HG03039 (cell line): ENCODE data around the gene ATXN7L3.

Experiments
- ATAC-seq: cut with Tn5 transposase; IDR thresholded peaks from one replicate; pipeline ENCODE4 v1.9.1; 2021; ENCODE audit warnings: mild to moderate bottlenecking, moderate library complexity; ENCODE audit not compliant: unreplicated experiment

The ATXN7L3 gene

GRCh38 chr17:44219108-44219615, 19.5 kb upstream of the ATXN7L3 start:
- peak; percentile 23 for ATAC-seq

DNA sequence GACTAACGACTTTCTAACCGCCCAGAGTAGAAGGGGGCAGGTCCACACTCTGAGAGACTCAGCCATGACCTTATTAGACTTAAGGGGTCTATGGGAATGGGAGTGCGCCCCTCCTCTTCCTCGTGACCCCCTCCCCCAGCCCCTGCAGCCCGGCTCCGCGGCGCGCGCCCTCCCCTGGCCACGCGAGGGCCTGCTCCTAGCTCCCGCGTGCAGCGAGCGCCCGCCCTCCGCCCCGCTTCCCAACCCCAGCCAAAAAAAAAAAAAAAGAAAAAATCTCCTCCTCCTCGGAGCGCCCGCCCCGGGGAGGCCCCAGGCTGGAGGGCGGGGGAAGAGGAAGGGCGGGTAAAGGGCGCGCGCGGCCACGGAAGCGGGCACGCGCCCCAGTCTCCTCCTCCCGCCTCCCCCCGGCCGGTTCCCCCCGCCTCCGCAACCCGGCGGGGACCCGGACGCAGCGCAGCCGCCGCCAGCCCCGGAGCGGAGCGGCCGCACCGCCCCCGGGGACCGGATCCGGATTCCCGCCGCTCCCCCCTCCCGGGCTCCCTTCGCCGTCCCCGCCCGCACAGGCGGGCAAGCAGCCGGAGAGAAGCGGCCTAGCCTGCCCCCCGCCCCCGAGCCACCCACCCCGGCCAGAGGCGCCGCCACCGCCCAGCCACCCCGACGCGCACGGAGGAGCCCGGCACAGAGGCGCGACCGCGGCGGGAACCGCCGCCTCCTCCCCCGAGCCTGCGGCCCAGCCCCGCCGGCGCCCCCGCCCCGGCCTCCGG, 18.8 kb upstream of the ATXN7L3 start:
- ATAC-seq = peak; percentile 33

DNA sequence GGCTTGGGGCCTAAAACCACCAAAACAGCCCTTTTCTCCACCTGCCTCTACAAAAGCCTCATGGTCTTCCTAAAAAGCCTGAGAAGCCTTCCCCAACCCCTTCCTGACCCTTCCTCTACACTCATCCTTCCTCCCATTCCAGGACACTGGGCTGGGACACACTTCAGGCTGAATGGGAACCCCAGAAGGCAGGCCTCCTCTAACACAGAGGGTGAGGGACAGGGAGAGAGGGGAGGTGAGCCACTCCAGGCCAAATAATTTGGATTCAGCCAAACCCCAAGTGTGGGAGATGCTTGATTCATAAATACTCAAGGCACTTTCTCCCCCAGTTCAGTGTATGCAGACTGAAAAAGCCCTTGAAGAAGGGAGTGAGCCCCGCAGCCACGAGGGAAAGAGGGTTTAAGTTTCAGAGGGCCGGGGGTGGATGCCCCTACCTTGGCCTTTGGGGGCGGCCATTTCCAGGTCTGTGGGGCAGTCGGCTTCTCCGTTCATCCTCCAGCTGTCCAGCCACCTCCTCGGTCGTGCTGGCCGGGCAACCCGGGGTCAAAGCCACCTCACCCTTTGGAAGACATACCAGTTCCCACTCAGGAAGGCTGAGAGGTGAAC, 18.2 kb upstream of the ATXN7L3 start:
- peak; percentile 0 for ATAC-seq

DNA sequence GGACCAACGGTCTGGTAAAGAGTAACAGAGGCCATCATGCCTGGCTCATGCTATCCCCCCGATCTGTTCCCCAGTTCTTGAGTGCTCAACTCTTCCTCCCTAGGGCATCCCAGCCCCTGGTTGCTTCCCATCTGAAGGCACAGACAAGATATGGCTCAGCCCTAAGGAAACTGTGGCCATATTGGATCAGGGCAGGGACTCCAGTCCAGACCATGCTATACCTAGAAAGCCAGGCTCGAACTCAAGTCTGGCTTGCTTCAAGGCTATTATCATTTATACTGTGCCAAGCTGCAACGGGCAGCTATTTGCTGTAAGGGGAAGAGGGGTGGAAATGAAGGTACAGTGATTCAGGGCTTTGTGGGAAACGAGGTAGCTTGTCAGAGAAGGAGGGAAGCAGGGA, 17.0 kb upstream of the ATXN7L3 start:
- ATAC-seq = no peak

- no peak for ATAC-seq
These were observed 16.5 kb upstream of the ATXN7L3 start for GRCh38 chr17:44216173-44216572.

- no peak for ATAC-seq
These were observed 15.2 kb upstream of the ATXN7L3 start for GRCh38 chr17:44214896-44215295.

DNA sequence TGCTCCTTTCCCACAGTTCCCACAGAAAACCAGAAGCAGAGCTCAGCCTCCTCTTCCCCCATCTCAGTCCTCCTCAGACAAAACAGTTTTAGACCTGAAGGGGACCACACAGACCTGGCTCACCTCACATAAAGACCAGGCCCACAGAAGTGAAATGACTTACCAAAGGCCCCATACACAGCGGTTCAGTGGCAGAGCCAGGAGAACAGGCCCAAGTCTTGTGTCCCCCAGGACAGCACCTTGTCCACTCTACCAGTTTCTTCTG, 14.5 kb upstream of the ATXN7L3 start:
- ATAC-seq = no peak

GRCh38 chr17:44213403-44214229, 13.9 kb upstream of the ATXN7L3 start:
- no peak for ATAC-seq

DNA sequence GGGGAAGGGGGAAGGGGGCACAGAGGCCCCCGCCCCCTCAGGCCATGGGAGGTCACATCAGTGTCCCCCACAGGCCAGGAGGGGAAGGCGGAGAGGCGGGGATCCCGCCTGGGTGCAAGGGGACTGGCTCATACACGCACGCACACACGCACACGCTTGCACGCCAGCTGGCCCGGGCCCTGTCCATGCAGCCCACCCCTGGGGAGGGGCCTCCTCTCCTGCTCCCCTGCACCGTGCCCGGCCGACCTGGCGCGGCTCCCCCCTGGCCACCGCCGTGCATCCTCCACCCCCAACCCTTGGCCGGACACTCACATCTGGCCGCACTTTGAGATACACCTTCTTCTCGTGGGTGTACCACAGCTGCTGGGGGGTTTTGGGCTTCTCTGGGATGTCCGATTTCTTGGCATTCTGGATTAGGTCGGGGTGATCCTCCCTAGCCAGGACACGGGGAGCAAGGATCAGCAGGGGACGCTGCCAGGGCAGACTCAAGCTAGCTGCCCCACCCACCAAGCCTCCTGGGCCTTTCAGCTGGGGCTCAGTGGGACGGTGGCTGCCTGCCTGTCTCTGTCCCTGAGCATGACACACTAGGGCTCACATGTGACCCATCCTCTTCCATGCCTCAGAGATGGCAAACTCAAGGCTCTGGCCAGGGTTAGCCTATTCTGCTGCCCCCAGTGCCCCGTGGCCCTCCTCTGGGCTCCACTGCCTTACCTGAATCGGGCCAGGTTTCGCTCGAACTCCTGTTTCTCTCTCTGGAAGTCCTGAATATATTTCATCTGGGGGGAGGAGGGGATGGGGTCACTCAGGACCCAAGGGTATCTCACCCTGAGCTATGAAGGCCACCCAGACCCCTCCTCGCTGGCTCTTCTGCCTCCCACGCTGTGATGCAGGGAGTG, 13.1 kb upstream of the ATXN7L3 start:
- no peak for ATAC-seq

DNA sequence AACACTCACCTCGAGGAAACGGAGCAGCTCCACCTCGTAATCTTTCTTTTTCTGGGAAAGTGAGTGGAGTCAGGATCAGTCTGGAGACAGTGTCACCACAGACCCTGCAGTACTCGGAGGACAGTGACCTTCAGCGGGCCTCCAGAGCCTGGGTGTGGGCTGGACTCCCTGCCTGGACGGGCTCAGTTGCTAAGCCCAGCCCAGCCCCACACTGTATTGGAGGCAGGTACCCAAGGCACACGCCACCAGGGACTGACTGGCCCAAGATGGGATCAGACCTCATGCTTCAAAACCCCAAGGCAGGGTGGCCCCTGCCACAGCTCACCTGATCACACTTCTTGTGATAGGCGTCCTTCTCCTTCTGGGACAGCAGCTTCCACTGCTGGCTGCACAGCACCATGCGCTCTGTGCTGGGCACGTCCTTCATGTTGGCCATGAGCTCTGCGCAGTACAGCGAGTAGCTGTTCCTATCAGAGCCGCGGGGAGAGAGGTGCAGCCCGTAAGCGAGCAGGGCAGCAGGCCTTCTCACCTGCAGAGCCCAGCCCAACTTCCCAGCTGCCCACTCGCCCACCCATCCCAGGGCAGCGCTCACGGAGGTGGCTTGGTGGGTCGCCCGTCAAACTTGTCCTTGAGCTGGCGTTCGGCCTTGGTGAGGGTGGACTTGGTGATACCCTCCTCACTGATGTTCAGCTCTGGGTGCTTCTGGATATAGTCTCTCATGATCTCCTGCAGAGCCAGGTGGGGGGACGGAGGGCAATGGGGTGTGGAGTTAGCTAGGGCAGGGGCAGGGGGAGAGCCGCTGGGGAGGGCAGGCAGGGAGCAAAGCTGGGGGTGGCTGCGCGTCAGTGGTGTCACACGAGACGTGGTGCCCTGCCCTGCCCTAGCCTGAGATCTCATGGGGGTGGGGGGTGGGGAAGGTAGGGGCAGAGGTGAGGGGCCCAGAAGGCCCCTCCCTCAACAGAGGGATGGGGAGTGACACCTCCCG, 11.9 kb upstream of the ATXN7L3 start:
- no peak for ATAC-seq

DNA sequence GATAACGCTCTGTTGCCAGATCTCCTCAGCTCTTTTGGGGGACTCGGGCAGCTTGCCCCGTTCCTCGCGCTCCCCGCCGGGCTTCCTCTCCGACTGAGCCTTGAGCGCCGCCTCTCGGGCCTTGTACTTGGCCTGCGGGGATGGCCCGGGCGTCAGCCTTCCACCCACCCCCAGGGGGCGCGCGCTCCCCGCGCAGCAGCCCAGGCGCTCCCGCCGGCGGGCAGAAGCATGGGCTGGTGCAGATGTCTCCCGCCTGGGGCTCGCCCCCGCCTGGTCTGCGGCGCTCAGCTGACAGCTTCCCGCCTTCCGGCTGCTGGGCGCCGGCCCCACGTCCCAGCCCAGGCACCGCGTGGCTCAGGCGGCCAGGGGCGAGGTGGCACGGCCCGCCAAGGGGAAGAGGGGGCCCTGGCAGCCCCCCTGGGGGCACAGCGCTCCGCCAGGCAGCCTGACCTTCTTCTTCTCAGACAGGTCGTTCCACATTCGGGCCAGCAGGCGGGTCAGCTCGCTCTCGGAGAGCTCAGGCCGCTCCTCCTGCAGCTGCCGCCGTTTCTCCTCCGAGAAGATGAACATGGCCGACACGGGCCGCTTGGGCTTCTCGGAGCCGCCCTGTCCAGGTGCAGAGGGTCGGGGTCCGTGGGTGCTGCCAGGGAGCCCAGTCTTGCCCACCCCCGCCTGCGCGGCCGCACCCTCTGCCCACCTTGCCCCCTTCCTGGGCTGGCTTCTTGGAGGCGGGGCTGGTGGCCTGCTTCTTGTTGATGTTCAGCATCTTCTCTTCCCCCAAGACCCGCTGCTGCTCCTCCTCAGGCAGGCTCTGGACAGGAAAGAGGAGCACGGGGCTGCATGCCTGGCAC, 10.9 kb upstream of the ATXN7L3 start:
- peak; percentile 76 for ATAC-seq

GRCh38 chr17:44209786-44210341, 10.2 kb upstream of the ATXN7L3 start:
- ATAC-seq = no peak

- no peak for ATAC-seq
These were observed 8.1 kb upstream of the ATXN7L3 start for GRCh38 chr17:44207743-44208142.

DNA sequence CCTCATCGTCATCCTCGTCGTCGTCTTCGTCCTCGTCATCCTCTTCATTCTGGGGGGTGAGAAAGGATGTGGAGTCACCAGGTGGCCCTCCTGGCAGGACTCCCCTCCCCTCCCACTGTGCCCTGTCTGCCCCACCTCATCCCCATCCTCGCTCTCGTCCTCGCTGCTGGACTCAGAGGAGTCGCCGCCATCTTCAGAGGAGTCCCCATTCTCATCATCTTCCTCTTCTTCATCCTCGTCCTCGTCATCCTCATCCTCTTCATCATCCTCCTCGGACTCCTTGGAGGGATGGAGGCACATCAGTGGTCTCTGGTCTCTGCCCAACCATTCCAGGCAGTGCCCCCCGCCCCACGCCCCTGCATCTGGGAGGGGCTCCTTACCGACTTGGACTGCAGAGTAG, 7.6 kb upstream of the ATXN7L3 start:
- no peak for ATAC-seq

- no peak for ATAC-seq
These were observed 7.1 kb upstream of the ATXN7L3 start for GRCh38 chr17:44206825-44207155.

GRCh38 chr17:44205962-44206824, 6.5 kb upstream of the ATXN7L3 start:
- no peak for ATAC-seq

- no peak for ATAC-seq
These were observed 4.8 kb upstream of the ATXN7L3 start for GRCh38 chr17:44204441-44204882.
